ELR (cell line): Measurements from ENCODE around the gene CLN5.
"Not testable (repeated sequence)": the region's sequence is repeated elsewhere in the genome, so short reads cannot be mapped to it uniquely, and the experiment has no call there.

Source experiments
- DNase-seq: peaks from one replicate; pipeline ENCODE4 v3.0.0-alpha.2; 2015; ENCODE audit warnings: low read depth

CLN5 gene

DNA sequence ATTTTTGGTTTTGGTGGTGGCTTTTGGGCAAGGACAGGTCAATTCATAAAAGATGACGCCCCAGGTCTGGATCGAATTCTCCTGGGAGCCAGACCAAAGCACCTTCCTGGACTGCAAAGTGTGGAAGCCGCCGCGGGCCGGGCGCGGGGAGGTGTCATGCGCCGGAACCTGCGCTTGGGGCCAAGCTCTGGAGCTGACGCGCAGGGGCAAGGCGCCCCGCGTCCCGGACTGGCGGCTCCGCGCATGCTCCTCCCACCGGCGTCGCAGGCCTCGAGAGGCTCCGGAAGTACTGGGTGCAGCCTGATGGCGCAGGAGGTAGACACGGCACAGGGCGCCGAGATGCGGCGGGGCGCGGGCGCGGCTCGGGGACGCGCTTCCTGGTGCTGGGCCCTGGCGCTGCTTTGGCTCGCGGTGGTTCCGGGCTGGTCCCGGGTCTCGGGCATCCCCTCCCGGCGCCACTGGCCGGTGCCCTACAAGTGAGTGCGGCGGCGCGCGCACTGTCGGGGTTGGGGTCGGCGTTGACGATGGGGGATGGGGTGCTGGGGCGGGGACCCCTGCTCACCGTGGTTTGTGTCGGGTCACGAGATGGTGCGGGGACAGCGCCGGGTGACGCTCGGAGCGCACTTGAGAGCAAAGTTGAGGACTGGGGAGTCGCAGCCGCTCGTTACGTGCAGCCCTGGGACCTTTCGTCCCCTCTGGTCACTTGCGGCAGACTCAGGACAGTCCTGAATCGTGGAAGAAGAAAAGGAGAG, at the start of gene CLN5:
TSS of gene CLN5 (plus strand) at position 286 of the 752 bp plus-strand sequence. CDS start at position 304, 18 bp downstream.
- DNase-seq, result peak; percentile 95

DNA sequence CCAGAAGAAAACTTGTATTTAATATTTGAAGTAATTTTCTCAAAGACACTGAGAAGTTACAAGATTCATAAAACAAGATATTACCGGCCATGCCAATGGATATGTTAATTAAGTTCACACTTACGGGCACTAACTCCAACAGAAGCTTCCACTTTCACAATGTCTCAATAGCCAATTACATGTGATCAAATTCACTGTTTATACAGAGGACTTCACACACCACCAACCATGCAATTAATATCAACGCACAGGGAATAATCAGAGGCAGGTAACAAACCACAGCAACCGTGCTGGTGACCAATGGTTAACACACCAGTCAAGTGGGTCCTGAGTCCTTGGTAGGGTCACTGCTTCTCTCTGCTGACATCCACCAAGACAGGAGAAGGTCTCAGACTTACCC, 49.5 kb upstream of the CLN5 start:
- no peak for DNase-seq

DNA sequence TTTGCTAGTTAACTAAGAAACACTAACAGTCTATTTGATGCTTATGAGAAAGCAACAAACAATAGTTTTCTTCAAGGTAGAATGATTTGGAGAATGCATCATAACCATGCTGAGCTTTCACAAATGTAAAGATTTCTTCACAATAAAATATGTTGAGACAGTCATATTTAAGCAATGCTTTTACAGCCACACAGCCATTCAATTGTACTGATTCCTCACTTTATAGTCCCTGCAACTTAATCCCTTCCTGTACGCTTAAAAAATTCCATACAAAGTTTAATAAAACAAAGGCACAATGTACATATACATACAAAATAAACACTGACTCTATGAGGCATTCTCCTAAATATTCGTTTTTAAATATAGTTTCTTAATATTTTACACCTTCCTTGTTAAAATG, 48.2 kb upstream of the CLN5 start:
- DNase-seq, result no peak

DNA sequence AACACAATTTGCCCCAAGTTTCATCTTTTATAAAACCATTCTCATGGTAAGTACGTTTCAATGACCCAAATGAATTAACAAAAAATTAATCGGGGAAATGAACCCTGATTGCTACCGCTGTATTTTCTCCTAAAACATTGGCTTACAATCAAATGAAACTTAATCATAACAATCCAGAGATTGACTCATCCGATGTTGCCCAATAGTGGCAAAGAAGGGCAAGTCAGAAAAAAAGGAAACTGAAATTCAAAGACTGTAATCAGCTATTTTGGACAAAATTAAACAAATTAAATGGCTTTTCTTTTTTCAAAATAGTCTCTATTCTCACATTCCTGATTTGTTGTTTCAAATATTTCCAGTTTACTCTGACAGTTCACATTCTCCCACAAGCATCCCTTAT, 47.4 kb upstream of the CLN5 start:
- DNase-seq, result peak; percentile 81

DNA sequence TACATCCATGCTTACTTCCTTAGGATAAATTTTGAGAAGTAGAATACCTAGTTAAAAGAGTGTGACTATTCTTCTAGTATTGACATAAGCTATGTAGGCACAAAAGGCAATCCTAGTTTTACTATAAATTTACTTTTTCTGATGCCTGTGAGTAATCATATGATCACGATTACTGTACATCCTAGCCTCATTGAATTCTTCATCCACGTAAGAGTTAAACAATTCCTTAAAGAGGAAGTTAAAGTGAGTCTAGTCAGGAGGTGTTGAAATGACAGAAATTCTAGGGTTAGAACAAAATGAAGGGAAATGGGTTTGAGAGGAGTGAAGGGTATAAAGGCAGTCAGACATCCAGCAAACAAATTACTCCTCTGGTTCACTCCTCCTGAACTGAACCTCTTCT, 43.7 kb upstream of the CLN5 start, which contains the start of gene ACOD1:
TSS of gene ACOD1 (plus strand) at position 363 of the 400 bp plus-strand sequence. CDS start 48 bp downstream, outside the sequence.
- peak; percentile 79 for DNase-seq

DNA sequence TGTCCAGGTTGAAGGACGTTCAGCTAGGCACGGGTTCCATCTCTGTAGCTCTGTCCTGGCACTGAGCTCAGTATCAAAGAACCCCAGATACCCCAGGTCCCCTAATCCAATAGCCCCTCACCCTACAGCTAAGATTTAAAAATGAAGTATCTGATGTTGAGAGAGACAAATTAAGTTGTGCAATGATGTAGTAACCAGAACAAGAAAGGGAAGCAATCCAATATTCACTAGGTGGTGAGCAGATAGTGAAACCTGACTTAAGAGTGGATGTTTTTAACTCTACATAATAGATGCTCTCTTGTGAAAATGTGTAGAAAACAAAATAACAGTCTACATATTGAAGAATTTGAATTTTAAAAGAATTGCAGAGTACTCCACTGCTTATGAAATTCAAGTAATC, 41.8 kb upstream of the CLN5 start:
- DNase-seq, result no peak

DNA sequence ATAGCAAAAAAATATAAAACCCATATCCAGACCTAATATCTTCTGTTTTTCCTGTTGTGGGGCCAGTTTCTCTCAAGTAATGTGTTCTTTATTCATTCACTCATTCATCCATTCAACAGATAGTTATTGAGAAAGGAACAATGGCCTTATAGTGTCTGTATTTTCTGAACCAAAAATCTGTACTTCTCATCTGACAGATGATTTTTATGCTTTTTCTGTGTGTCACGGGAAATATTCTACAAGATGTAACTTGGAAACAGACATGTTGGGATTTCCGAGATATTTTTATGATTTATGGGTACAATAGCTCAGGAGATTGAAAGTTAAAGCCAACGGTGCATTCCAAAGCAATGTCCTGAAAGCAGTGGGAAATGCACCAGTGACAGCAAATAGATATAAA, 37.9 kb upstream of the CLN5 start:
- DNase-seq, result no peak

DNA sequence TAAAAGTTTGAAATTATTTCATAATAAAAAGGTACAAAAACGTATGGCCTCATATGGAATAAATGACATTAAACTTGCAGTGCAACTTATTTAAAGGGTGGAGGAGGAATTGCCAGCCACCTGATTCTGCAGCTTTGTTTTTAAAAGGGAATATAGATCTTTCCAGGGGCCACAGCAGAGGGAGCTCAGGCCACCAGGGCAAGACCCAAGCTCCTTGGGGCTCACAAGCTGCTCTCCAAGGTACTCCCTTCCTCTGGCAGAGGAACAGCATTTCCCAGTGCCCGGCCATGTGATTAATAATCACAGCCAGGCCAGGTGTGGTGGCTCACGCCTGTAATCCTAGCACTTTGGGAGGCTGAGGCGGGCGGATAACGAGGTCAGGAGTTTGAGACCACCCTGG, 37.3 kb upstream of the CLN5 start:
- DNase-seq, result no peak

DNA sequence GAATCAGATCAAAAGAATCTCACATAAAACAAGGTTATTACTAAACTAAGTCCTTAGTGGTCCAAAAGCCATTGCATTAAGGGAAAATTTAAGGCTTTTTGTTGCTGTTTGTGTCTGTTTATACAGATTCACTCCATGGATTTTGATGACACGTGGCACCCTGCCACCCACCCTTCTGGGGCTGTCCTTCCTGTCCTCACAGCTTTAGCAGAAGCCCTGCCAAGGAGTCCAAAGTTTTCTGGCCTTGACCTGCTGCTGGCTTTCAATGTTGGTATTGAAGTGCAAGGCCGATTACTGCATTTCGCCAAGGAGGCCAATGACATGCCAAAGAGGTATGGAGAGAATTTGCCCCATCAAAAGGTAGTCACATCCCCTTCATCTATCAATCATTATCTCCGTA, 36.7 kb upstream of the CLN5 start:
- no peak for DNase-seq

DNA sequence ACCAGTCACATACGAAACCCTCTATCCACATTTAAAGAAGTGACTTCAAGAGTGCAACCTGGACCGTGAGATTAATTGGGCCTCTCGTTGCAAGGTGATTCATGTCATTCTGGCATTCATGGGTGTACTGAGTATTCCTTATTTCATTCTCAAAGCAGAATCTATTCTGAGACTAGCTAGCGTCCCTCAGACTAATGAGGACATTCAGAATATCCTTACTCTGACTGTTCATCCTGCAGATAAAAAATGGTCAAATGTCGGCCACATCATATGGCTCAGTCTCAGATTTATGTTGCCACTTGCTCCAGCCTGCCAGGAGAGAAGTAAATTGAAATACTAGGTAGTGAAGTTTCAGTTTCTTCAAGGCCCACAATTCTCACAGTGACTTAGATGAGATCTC, 36.2 kb upstream of the CLN5 start:
- DNase-seq, result no peak

DNA sequence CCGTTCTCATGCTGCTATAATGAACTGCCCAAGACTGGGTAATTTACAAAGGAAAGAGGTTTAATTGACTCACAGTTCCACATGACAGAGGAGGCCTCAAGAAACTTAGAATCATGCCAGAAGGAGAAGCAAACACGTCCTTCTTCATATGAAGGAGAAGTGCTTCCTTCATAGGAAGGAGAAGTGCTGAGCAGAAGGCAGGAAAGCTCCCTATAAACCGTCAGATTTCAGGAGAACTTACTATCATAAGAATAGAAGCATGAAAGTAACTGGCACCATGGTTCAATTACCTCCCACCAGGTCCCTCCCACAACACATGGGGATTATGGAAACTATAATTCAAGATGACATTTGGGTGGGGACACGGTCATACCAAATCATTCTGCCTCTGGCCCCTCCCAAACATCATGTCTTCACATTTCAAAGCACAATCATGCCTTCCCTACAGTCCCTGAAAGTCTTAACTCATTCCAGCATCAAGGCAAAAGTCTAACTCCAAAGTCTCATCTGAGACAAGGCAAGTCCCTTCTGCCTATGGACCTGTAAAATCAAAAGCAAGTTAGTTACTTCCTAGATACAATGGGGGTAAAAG, 32.9 kb upstream of the CLN5 start:
- DNase-seq, result no peak

DNA sequence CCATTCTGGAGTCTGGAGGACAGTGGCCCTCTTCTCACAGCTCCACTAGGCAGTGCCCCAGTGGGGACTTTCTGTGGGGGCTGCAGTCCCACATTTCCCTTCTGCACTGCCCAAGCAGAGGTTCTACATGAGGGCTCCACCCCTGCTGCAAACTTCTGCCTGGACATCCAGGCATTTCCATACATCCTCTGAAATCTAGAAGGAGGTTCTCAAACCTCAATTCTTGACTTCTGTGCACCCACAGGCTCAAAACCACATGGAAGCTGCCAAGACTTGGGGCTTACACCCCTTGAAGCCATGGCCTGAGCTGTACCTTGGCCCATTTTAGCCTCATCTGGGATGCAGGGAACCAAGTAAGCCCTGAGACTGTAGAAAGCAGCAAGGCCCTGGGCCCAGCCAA, 32.1 kb upstream of the CLN5 start:
- DNase-seq, result not testable (repeated sequence)

DNA sequence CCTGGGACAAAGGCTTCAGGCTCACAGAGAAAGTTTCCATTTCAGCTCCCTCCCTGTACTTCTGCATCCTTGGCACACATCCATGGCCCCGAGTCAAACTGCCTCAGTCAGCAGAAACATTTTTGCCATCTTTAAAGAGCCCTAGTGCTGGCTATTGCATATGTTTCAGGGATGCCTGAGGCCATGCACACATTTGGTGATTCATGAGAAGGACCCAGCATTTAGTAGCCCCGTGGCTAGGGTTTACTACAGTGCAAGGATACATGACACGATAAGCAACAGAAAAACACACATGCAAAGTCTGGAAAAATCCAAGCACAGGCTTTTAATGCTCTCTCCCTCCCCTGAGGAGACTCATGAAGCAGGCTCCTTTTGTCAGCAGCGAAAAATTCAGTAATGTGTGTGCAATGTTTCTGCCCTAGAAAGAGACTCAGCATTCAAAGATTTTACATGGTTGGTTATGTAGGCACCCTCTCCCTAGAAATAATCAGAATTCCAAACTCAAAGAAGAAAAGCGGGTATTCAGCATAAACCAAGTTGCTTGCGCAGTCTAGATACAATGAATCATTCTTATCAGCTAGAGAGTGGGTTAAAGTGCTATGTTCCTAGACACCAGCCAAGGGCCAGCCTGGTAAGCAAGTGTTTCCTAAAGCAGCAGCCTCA, 26.0 kb upstream of the CLN5 start:
- DNase-seq, result peak; percentile 73

DNA sequence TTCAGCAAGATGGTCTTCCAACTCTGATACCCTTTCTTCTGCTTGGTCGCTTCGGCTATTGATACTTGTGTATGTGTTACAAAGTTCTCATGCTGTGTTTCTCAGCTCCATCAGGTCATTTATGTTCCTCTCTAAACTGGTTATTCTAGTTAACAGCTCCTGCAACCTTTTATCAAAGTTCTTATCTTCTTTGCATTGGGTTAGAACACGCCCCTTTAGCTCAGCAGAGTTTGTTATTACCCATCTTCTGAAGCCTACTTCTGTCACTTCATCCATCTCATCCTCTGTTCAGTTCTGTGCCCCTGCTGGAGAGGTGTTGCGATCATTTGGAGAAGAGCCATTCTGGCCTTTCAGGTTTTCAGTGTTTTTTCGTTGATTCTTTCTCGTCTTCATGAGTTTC, 24.9 kb upstream of the CLN5 start:
- DNase-seq, result no peak

DNA sequence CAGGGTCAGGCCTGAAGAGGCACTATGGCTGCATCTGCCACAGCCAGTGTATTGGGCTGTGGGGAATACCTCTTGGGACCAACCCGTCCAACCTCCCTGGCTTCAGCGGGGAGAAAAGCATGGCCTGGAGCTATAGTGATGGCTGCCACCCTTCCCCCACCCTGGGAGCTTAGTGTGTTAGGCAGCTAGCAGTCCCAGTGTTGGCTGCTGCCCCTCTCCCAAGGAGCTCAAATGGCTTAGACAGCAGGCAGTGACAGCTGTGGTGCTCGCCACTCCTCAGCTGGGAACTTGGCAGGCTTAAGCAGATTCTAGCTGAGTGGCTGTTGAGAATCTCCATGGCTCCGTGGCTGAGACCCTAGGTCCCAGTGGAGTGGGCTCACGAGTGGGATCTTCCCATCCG, 23.8 kb upstream of the CLN5 start:
- DNase-seq, result no peak

DNA sequence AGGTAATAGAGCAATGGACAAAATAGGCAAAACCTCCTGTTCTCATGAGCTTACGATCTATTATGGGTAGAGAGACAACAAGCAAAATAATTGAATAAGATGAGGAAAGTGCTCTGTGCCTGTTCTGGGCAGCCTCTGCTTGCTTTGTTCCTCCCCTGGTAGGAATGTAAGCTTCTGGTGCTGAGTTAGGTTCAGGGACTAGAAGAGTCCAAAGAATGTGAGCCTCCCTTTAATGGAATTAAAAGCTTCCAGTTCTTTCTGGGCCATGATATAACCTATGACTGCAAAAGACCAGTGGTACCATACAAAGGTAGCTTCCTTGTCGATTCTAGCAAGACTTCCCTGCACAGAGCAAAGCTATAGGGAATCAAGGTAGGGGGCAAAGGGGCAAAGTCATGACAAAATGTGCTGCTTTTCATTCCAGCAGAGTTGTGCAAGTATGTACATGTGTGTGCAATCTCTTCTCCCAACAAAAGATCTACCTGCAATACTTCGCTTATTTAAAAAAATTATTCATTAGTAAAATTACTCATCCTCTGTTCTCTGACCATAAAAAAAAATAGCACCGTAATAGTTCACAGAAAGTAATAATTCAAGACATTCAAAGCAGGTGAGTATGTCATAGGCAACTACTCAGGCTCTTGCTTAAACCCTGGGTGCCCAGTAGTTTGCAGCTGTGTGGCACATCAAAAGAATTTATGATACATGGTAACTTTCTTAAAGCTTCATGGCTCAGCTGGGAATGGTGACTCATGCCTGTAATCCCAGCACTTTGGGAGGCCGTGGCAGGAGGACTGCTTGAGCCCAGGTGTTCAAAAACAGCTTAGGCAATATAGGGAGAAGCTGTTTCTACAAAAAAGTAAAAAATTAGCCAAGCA, 22.2 kb upstream of the CLN5 start:
- DNase-seq, result peak; percentile 24

DNA sequence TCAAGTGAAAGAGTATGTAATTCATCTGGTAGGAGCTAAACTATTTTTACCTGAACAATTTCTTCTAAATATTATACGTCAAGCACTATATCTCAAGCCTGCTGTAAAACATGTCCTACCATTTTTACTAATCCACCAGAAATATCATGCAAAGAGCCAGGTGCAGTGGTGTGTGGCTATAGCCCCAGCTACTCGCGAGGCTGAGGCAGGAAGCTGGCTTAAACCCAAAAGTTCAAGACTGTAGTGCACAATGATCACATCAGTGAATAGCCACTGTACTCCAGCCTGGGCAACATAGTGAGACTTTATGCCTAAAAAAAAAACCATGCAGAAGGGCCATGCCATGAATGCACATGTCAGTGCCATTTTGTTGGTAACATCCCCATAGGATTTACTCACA, 20.7 kb upstream of the CLN5 start:
- DNase-seq, result no peak

DNA sequence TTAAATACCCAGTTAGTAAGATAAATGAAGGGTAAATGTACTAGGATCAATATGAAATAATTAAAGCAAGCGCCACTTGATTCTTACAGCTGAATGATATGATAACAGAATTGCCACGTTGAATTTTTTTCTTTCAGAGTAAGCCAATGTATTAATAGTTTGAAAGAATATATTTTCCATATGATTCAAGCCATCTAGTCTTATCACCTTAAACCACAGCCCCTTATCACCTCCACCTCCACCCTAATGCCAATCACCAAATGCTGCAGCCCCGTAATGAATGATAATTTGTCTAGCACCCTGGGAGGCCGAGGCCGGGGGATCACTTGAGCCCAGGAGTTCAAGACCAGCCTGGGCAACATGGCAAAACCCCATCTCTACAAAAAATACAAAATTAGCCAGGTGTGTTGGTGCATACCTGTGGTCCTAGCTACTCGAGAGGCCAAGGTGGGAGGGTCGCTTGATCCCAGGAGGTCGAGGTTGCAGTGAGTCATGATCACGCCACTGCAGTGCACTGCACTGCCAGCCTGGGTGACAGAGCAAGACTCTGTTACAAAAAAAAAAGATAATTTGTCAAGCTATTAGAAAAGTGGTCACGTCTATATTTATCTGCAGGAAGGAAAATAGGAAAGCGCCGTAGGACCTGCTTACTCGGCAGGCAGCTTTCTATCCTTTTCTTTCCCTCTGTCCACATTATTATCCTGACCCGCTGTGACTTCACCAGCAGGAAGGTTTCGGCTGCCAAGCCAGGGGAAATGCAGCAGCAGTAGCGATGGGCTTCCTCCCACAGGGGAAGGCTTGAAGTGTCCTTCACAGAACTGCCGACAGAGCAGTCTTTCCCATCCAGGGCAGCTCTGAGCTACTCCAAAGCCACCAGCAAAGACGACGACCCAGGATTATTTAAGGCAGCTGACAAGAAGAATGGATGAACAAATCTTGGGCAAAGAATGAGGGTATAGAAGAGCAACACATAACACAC, 19.7 kb upstream of the CLN5 start:
- no peak for DNase-seq

DNA sequence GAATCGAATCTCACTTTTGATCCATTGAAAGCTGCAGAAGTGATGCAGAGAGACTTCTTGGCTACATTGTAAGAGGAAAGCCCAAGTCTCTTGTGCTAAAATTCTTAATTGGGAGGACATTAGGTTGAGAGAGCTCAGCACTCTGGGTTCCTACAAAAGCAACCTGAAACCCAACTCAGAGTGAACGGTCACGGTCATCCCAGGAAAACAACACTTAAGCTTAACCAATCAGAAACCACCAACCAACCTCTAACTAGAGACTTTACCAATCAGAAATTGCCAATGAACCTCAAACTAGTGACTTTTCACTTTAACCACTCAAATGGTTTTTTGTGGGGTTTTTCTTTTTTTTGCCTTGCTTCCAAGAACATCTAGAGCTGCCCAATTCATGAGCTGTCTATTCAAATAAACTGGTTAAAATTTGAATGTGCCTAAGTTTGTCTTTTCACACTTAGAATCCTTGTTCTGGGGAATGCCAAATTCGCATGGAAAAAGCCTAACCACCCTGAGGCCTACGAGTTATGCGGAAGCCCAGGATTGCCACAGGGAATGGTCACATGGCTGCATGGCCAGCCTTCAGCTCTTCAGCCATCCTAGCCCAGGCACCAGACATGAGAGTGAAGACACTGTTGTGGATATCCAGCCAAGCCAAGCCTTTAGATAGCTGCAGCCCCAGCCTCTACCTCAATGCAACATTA, 17.8 kb upstream of the CLN5 start:
- DNase-seq, result no peak

DNA sequence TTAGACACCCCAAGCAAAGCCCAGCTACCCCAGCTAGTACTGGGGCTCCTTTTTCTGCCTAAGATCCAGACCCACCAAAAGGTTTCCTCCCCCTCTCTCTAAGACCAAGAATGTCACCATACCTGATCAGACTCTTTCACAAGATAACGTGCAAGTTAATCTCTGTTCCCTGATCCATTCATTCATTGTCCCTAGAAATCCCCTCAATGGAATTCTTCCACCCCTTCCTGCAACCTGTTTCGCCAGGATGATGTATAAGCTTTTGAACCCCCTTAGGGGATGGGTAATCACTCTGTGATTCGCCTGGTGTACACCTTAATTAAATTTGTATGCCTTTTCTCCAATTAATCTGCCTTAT, 17.3 kb upstream of the CLN5 start:
- no peak for DNase-seq

DNA sequence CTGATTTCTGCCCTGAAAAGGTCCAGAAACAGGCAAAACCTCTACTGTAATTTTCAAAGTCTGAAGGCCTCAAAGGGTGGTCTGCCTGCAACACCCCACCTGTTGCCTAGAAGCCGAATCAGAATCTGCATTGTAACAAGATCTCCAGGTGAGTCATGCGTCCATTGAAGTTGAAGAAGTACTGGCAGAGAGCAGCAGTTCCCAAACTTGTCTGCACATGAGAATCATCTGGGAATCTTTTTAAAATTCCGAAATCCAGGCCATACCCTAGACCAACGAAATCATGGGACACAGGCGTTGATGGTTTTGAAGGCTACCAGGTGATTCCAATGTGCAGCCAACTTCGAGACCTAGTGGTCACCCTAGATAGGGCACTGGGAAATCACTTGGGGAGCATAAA, 16.0 kb upstream of the CLN5 start:
- DNase-seq, result no peak
